ENCODE measurements around the gene FBXO44. TPM values are rescaled to one million over a fixed set of nuclear protein-coding genes. Genes with fewer than 3 reads are reported as not detected.

Gene FBXO44
- total RNA-seq, 1 experiment from 2014 or later, result 60.9 TPM

GRCh38 chr1:11671205-11671543 is 16.5 kb downstream of the FBXO44 start:
- Histone ChIP-seq H3K4me1 (ENCODE audit: control insufficient read depth in 1 of 2, insufficient read depth in 2 of 2, low read length in 2 of 2) (no peaks in the 10 kb centered on the region), H3K36me3 (ENCODE audit: control insufficient read depth in 1 of 2, insufficient read depth in 2 of 2, low read length in 2 of 2) (peaks cover 17 to 19% of the 10 kb centered on the region in 2 experiments; a peak in 3 of 4 replicates), H3K79me2 (ENCODE audit: insufficient read depth, low read length) (no peaks in the 10 kb centered on the region), H3K9me3 (ENCODE audit: control insufficient read depth in 1 of 2, insufficient read depth in 1 of 2, low read depth in 1 of 2, low read length in 2 of 2) (no peaks in the 10 kb centered on the region), H3K4me2 (ENCODE audit: low read length) (no peak overlapping the region), H3K9ac (ENCODE audit: low read length) (no peak overlapping the region), H3K27ac (ENCODE audit: low read depth, low read length) (no peak overlapping the region), H3K9me2 (ENCODE audit: insufficient read depth) (no peaks in the 10 kb centered on the region), H4K20me1 (ENCODE audit: insufficient read depth) (no peaks in the 10 kb centered on the region), H3K4me3 (replicated peaks in 1 of 2; ENCODE audit: low read depth in 1 of 2, low read length in 2 of 2) (no peak overlapping the region), H2AFZ (ENCODE audit: low read depth, low read length, poor library complexity, severe bottlenecking) (no peak overlapping the region), H3K27me3 (ENCODE audit: insufficient read depth, low read length) (no peaks in the 10 kb centered on the region)
- CTCF ChIA-PET, result no interaction called here
- RAD21 ChIA-PET (ENCODE audit: low non-redundant PET in 1 of 2, low total read pairs in 2 of 2, uncharacterized antibody in 2 of 2, unreplicated experiment in 2 of 2), result no interaction called here
- DNase-seq (ENCODE audit: low read depth, low spot score) (no peak), ATAC-seq (no peak)
- intact Hi-C loops (cut with micrococcal nuclease), result no loop called here
- no TSS peak for BruUV-seq (replicated peaks)
- TF ChIP-seq SIN3A (IDR thresholded peaks at IDR 0.05; ENCODE audit: low read depth), result no peak
- TF ChIP-seq ZNF274 (IDR thresholded peaks at IDR 0.05; ENCODE audit: low read depth, low read length), result no peak
- TF ChIP-seq YY1 (IDR thresholded peaks at IDR 0.05; ENCODE audit: extremely low read depth, insufficient replicate concordance, low read depth, low read length), result no peak
- no peak for TF ChIP-seq ELF1 (IDR thresholded peaks at IDR 0.05; ENCODE audit: borderline replicate concordance, low read depth)
- TF ChIP-seq JUND (IDR thresholded peaks at IDR 0.05), result no peak
- TF ChIP-seq, protein P1, sequence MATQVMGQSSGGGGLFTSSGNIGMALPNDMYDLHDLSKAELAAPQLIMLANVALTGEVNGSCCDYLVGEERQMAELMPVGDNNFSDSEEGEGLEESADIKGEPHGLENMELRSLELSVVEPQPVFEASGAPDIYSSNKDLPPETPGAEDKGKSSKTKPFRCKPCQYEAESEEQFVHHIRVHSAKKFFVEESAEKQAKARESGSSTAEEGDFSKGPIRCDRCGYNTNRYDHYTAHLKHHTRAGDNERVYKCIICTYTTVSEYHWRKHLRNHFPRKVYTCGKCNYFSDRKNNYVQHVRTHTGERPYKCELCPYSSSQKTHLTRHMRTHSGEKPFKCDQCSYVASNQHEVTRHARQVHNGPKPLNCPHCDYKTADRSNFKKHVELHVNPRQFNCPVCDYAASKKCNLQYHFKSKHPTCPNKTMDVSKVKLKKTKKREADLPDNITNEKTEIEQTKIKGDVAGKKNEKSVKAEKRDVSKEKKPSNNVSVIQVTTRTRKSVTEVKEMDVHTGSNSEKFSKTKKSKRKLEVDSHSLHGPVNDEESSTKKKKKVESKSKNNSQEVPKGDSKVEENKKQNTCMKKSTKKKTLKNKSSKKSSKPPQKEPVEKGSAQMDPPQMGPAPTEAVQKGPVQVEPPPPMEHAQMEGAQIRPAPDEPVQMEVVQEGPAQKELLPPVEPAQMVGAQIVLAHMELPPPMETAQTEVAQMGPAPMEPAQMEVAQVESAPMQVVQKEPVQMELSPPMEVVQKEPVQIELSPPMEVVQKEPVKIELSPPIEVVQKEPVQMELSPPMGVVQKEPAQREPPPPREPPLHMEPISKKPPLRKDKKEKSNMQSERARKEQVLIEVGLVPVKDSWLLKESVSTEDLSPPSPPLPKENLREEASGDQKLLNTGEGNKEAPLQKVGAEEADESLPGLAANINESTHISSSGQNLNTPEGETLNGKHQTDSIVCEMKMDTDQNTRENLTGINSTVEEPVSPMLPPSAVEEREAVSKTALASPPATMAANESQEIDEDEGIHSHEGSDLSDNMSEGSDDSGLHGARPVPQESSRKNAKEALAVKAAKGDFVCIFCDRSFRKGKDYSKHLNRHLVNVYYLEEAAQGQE (IDR thresholded peaks at IDR 0.05; ENCODE audit: low read depth), result no peak
- TF ChIP-seq, protein P2, sequence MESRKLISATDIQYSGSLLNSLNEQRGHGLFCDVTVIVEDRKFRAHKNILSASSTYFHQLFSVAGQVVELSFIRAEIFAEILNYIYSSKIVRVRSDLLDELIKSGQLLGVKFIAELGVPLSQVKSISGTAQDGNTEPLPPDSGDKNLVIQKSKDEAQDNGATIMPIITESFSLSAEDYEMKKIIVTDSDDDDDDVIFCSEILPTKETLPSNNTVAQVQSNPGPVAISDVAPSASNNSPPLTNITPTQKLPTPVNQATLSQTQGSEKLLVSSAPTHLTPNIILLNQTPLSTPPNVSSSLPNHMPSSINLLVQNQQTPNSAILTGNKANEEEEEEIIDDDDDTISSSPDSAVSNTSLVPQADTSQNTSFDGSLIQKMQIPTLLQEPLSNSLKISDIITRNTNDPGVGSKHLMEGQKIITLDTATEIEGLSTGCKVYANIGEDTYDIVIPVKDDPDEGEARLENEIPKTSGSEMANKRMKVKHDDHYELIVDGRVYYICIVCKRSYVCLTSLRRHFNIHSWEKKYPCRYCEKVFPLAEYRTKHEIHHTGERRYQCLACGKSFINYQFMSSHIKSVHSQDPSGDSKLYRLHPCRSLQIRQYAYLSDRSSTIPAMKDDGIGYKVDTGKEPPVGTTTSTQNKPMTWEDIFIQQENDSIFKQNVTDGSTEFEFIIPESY (IDR thresholded peaks at IDR 0.05; ENCODE audit: extremely low read depth, insufficient replicate concordance, low read length), result no peak
- no peak for TF ChIP-seq ATF3 (IDR thresholded peaks at IDR 0.05)
- TF ChIP-seq ZFX (IDR thresholded peaks at IDR 0.05), result no peak
- TF ChIP-seq, protein P3, sequence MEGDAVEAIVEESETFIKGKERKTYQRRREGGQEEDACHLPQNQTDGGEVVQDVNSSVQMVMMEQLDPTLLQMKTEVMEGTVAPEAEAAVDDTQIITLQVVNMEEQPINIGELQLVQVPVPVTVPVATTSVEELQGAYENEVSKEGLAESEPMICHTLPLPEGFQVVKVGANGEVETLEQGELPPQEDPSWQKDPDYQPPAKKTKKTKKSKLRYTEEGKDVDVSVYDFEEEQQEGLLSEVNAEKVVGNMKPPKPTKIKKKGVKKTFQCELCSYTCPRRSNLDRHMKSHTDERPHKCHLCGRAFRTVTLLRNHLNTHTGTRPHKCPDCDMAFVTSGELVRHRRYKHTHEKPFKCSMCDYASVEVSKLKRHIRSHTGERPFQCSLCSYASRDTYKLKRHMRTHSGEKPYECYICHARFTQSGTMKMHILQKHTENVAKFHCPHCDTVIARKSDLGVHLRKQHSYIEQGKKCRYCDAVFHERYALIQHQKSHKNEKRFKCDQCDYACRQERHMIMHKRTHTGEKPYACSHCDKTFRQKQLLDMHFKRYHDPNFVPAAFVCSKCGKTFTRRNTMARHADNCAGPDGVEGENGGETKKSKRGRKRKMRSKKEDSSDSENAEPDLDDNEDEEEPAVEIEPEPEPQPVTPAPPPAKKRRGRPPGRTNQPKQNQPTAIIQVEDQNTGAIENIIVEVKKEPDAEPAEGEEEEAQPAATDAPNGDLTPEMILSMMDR (IDR thresholded peaks at IDR 0.05 in 2 of 3, conservative IDR thresholded peaks at IDR 0.05 in 1 of 3; ENCODE audit: borderline replicate concordance in 1 of 3, insufficient read depth in 1 of 3, low read depth in 2 of 3, low read length in 2 of 3), result no peak
- POLR2A ChIA-PET, result interaction anchor here (1.0 kb wide), 1 partner anchor 18 kb away, joined by 3 read pairs; no protein-coding TSS in a partner anchor
